ENCODE measurements around the gene RHOA.
"Not testable (repeated sequence)": the region's sequence is repeated elsewhere in the genome, so short reads cannot be mapped to it uniquely, and the experiment has no call there.

RHOA gene

GRCh38 chr3:49421890-49422378 is 10.2 kb upstream of the RHOA start:
- H3K27ac Mint-ChIP-seq, result peak overlapping the region; percentile 45
- H3K4me1 Mint-ChIP-seq, result peaks cover 54% of the 10 kb centered on the region
- H3K36me3 Mint-ChIP-seq, result peaks cover 59% of the 10 kb centered on the region
- no peak for DNase-seq
- CTCF ChIA-PET, result interaction anchor here (1.4 kb wide), 1 partner anchor 27 kb away, joined by 3 read pairs; no protein-coding TSS in a partner anchor
- no peaks in the 10 kb centered on the region for H3K9me3 Mint-ChIP-seq
- peak overlapping the region; percentile 23 for H3K4me3 Mint-ChIP-seq
- no peaks in the 10 kb centered on the region for H3K27me3 Mint-ChIP-seq

GRCh38 chr3:49417516-49418120 is 5.8 kb upstream of the RHOA start:
- no peak overlapping the region for H3K4me3 Mint-ChIP-seq
- no peak for DNase-seq
- peaks cover 66% of the 10 kb centered on the region for H3K4me1 Mint-ChIP-seq
- H3K36me3 Mint-ChIP-seq, result peaks cover 58% of the 10 kb centered on the region
- CTCF ChIA-PET, result interaction anchor here (1.6 to 7.4 kb wide), 5 partner anchors 8 to 78 kb away, joined by 4 to 72 read pairs (median 18); partner anchors contain the start of gene USP4
- no peaks in the 10 kb centered on the region for H3K9me3 Mint-ChIP-seq
- peak overlapping the region; percentile 92 for H3K27ac Mint-ChIP-seq
- H3K27me3 Mint-ChIP-seq, result no peaks in the 10 kb centered on the region

- no peaks in the 10 kb centered on the region for H3K9me3 Mint-ChIP-seq
- CTCF ChIA-PET, result interaction anchor here (0.6 to 7.4 kb wide), 8 partner anchors 8 to 429 kb away, joined by 3 to 72 read pairs (median 7); partner anchors contain the start of genes NICN1 and USP4
- H3K27ac Mint-ChIP-seq, result peak overlapping the region; percentile 92
- no peaks in the 10 kb centered on the region for H3K27me3 Mint-ChIP-seq
- DNase-seq, result no peak
- H3K4me3 Mint-ChIP-seq, result peak overlapping the region; percentile 44
- H3K4me1 Mint-ChIP-seq, result peaks cover 66% of the 10 kb centered on the region
- peaks cover 55% of the 10 kb centered on the region for H3K36me3 Mint-ChIP-seq
Observed at GRCh38 chr3:49416867-49417266, 5.1 kb upstream of the RHOA start.

- H3K4me3 Mint-ChIP-seq, result peak overlapping the region; percentile 44
- CTCF ChIA-PET, result interaction anchor here (0.6 to 7.4 kb wide), 17 partner anchors 9 to 1116 kb away, joined by 3 to 72 read pairs (median 4); partner anchors contain the start of genes KLHDC8B, NICN1 and USP4
- no peaks in the 10 kb centered on the region for H3K27me3 Mint-ChIP-seq
- H3K36me3 Mint-ChIP-seq, result peaks cover 53% of the 10 kb centered on the region
- DNase-seq, result peak; percentile 75
- no peaks in the 10 kb centered on the region for H3K9me3 Mint-ChIP-seq
- peak overlapping the region; percentile 92 for H3K27ac Mint-ChIP-seq
- H3K4me1 Mint-ChIP-seq, result peaks cover 65% of the 10 kb centered on the region
Observed at GRCh38 chr3:49415931-49416601, 4.3 kb upstream of the RHOA start.

- Mint-ChIP-seq H3K36me3 (peaks cover 57% of the 10 kb centered on the region), H3K27me3 (no peaks in the 10 kb centered on the region), H3K4me3 (no peak overlapping the region), H3K4me1 (peaks cover 70% of the 10 kb centered on the region), H3K9me3 (no peaks in the 10 kb centered on the region), H3K27ac (peak overlapping the region; percentile 92)
- DNase-seq, result no peak
- CTCF ChIA-PET, result interaction anchor here (2.0 to 7.4 kb wide), 2 partner anchors 14 to 34 kb away, joined by 8 to 72 read pairs; partner anchors contain the start of gene NICN1
Observed at GRCh38 chr3:49414753-49415152, 3.0 kb upstream of the RHOA start.

GRCh38 chr3:49413338-49413734 is 1.6 kb upstream of the RHOA start:
- Mint-ChIP-seq H3K27ac (peak overlapping the region; percentile 95), H3K4me1 (peaks cover 72% of the 10 kb centered on the region), H3K4me3 (peak overlapping the region; percentile 98), H3K36me3 (peaks cover 54% of the 10 kb centered on the region), H3K27me3 (no peaks in the 10 kb centered on the region), H3K9me3 (no peaks in the 10 kb centered on the region)
- CTCF ChIA-PET, result interaction anchor here (0.5 to 7.4 kb wide), 3 partner anchors 10 to 73 kb away, joined by 4 to 72 read pairs (median 9); partner anchors contain the start of gene USP4
- DNase-seq, result no peak

GRCh38 chr3:49412632-49413337 is 1.0 kb upstream of the RHOA start:
- CTCF ChIA-PET, result interaction anchor here (0.5 to 7.4 kb wide), 3 partner anchors 11 to 72 kb away, joined by 4 to 72 read pairs (median 9); partner anchors contain the start of gene USP4
- H3K36me3 Mint-ChIP-seq, result peaks cover 52% of the 10 kb centered on the region
- no peak for DNase-seq
- no peaks in the 10 kb centered on the region for H3K27me3 Mint-ChIP-seq
- H3K27ac Mint-ChIP-seq, result peak overlapping the region; percentile 95
- H3K9me3 Mint-ChIP-seq, result no peaks in the 10 kb centered on the region
- peak overlapping the region; percentile 98 for H3K4me3 Mint-ChIP-seq
- peaks cover 72% of the 10 kb centered on the region for H3K4me1 Mint-ChIP-seq

- CTCF ChIA-PET, result interaction anchor here (2.1 to 7.4 kb wide), 2 partner anchors 37 to 71 kb away, joined by 9 to 72 read pairs; partner anchors contain the start of gene USP4
- DNase-seq, result peak; percentile 73
- Mint-ChIP-seq H3K27ac (peak overlapping the region; percentile 95), H3K4me3 (peak overlapping the region; percentile 98), H3K4me1 (peaks cover 72% of the 10 kb centered on the region), H3K36me3 (peaks cover 48% of the 10 kb centered on the region), H3K9me3 (no peaks in the 10 kb centered on the region), H3K27me3 (no peaks in the 10 kb centered on the region)
Observed at GRCh38 chr3:49411535-49411967, 225 bp downstream of the RHOA start.

- Mint-ChIP-seq H3K4me3 (peak overlapping the region; percentile 98), H3K27ac (peak overlapping the region; percentile 95), H3K4me1 (peaks cover 72% of the 10 kb centered on the region), H3K9me3 (no peaks in the 10 kb centered on the region), H3K36me3 (peaks cover 47% of the 10 kb centered on the region), H3K27me3 (no peaks in the 10 kb centered on the region)
- DNase-seq, result no peak
- CTCF ChIA-PET, result interaction anchor here (2.1 to 7.4 kb wide), 2 partner anchors 37 to 71 kb away, joined by 9 to 72 read pairs; partner anchors contain the start of gene USP4
Observed at GRCh38 chr3:49410846-49411534, 786 bp downstream of the RHOA start.

GRCh38 chr3:49410066-49410845 is 1.5 kb downstream of the RHOA start:
- no peaks in the 10 kb centered on the region for H3K27me3 Mint-ChIP-seq
- H3K4me3 Mint-ChIP-seq, result peak overlapping the region; percentile 98
- peak; percentile 31 for DNase-seq
- H3K36me3 Mint-ChIP-seq, result peaks cover 46% of the 10 kb centered on the region
- peak overlapping the region; percentile 95 for H3K27ac Mint-ChIP-seq
- CTCF ChIA-PET, result interaction anchor here (1.1 kb wide), 2 partner anchors 19 to 70 kb away, joined by 3 to 4 read pairs; partner anchors contain the start of genes NICN1 and USP4
- H3K4me1 Mint-ChIP-seq, result peaks cover 72% of the 10 kb centered on the region
- H3K9me3 Mint-ChIP-seq, result no peaks in the 10 kb centered on the region

GRCh38 chr3:49406571-49407565 is 4.9 kb downstream of the RHOA start:
- Mint-ChIP-seq H3K4me3 (no peak overlapping the region), H3K27me3 (no peaks in the 10 kb centered on the region), H3K36me3 (peaks cover 40% of the 10 kb centered on the region), H3K27ac (no peak overlapping the region), H3K4me1 (peaks cover 46% of the 10 kb centered on the region), H3K9me3 (no peaks in the 10 kb centered on the region)
- DNase-seq, result no peak
- CTCF ChIA-PET, result interaction anchor here (1.4 to 1.7 kb wide), 2 partner anchors 47 to 66 kb away, joined by 3 to 5 read pairs; no protein-coding TSS in a partner anchor

GRCh38 chr3:49405570-49405969 is 6.2 kb downstream of the RHOA start:
- peaks cover 45% of the 10 kb centered on the region for H3K4me1 Mint-ChIP-seq
- CTCF ChIA-PET, result interaction anchor here (1.4 to 1.7 kb wide), 2 partner anchors 48 to 65 kb away, joined by 3 to 5 read pairs; no protein-coding TSS in a partner anchor
- H3K4me3 Mint-ChIP-seq, result not testable (repeated sequence)

More at GRCh38 chr3:49405570-49405969, 6.2 kb downstream of the RHOA start:
- peaks cover 37% of the 10 kb centered on the region for H3K36me3 Mint-ChIP-seq
- not testable (repeated sequence) for DNase-seq, H3K9me3 Mint-ChIP-seq, H3K27ac Mint-ChIP-seq, H3K27me3 Mint-ChIP-seq
